Thoracic aorta endothelial cell (primary cell): ENCODE data around the gene TXLNA. TPM values are rescaled to one million over a fixed set of nuclear protein-coding genes. Genes with fewer than 3 reads are reported as not detected.

Experiments used
- total RNA-seq: library from RNA; depleted of rRNA; stranded (reverse); fragments of >200 nt; gene quantifications from 2 replicates; pipeline ENCODE4 v1.2.3, GENCODE V29; 2012

The TXLNA gene
- 75.5 and 81.6 TPM in 2 replicates for total RNA-seq

DNA sequence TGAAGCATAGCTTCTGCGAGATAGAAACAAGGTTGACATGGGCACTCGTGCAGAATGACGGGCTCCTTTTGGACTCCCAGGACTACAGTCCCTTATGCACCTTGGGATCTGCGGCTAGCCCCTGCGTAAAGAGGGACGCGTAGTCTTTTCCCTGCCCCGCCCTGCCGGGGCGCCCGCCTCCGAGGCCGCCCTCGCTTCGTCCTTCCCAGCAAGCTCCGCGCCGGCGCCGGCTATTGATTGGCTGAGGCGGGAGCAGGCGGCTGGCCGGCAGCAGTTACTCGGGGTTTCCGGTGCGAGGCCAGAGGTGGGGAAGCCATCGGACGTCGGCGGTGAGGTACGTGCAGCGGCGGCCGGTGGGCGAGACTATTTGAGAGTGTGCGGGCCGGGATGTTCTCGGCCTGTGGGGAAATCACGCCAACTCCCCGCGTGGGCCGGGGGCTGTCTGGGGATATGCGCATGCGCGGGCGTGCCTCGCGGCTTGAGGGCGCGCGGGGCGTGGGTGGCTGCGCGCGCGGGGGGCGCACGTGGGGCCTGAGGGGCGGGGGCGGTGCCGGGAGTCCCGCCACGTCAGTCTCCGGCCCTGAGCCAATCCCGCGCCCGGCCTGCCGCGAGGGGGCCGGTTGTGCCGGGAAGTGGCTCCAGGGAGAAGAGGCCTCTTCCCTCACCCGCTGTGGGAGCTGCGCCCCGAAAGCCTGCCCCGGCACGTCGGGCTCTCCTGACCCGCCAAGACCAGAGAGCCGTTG lies at the start of gene TXLNA:
TSS of gene TXLNA (plus strand) at position 233 of the 743 bp plus-strand sequence. CDS start 671 bp downstream, outside the sequence.

GRCh38 chr1:32200226-32201010 lies 20.9 kb downstream of the TXLNA start, which contains the start of gene CCDC28B:
CCDC28B (plus strand) TSS chr1:32200595; CDS start chr1:32201936, 1,341 bp downstream.

GRCh38 chr1:32205401-32206370 lies 26.2 kb downstream of the TXLNA start, which contains the start of gene IQCC:
IQCC (plus strand) TSS chr1:32205671; CDS start chr1:32205682, 11 bp downstream.

GRCh38 chr1:32208891-32209328 lies 29.4 kb downstream of the TXLNA start, which contains the start of gene DCDC2B:
DCDC2B (plus strand) TSS chr1:32209089; CDS start chr1:32209094, 5 bp downstream.

GRCh38 chr1:32221980-32222755 lies 42.7 kb downstream of the TXLNA start, which contains the start of the genes EIF3I and TMEM234:
EIF3I (plus strand) TSS chr1:32222407; CDS start chr1:32222442, 35 bp downstream.
TMEM234 (minus strand) TSS chr1:32222353; CDS start chr1:32222322, 31 bp downstream.

GRCh38 chr1:32246888-32247273 lies 67.4 kb downstream of the TXLNA start, which contains the start of gene FAM167B:
FAM167B (plus strand) TSS chr1:32247222; CDS start chr1:32247422, 200 bp downstream.

Other genes starting within 250 kb of the TXLNA start
- 493 and 522 TPM in 2 replicates for gene PTP4A2, start 241.3 kb upstream of the TXLNA start, total RNA-seq
- 117 and 141 TPM in 2 replicates for gene KHDRBS1, start 165.8 kb upstream of the TXLNA start, total RNA-seq
- 15.6 and 19.7 TPM in 2 replicates for gene TMEM39B, start 106.7 kb upstream of the TXLNA start, total RNA-seq
- 74.9 and 87.3 TPM in 2 replicates for gene KPNA6, start 71.6 kb upstream of the TXLNA start, total RNA-seq
- 10.0 and 11.8 TPM in 2 replicates for gene CCDC28B, start 20.9 kb downstream of the TXLNA start, total RNA-seq
- gene IQCC, start 26.0 kb downstream of the TXLNA start, total RNA-seq = 1.1 and 1.9 TPM in 2 replicates
- not detected in 2 replicates for gene DCDC2B, start 29.4 kb downstream of the TXLNA start, total RNA-seq
- 12.1 and 12.9 TPM in 2 replicates for gene TMEM234, start 42.7 kb downstream of the TXLNA start, total RNA-seq
- gene EIF3I, start 42.7 kb downstream of the TXLNA start, total RNA-seq = 297 and 307 TPM in 2 replicates
- gene FAM167B, start 67.5 kb downstream of the TXLNA start, total RNA-seq = 0.93 and 3.3 TPM in 2 replicates
- gene LCK, start 71.6 kb downstream of the TXLNA start, total RNA-seq = 0.13 TPM in 1 of 2 replicates, not detected in the other
- gene HDAC1, start 112.4 kb downstream of the TXLNA start, total RNA-seq = 110 and 122 TPM in 2 replicates
- gene MARCKSL1, start 156.6 kb downstream of the TXLNA start, total RNA-seq = 118 and 121 TPM in 2 replicates
- gene FAM229A, start 182.8 kb downstream of the TXLNA start, total RNA-seq = 1.1 and 1.5 TPM in 2 replicates
- gene TSSK3, start 182.9 kb downstream of the TXLNA start, total RNA-seq = 0.27 and 0.65 TPM in 2 replicates
- 50.7 and 50.8 TPM in 2 replicates for gene BSDC1, start 214.8 kb downstream of the TXLNA start, total RNA-seq